CD14-positive monocyte (primary cell): ENCODE data around the gene CFHR1. TPM values are rescaled to one million over a fixed set of nuclear protein-coding genes. Genes with fewer than 3 reads are reported as not detected.

ENCODE experiments used
- DNase-seq, 3 donors: peaks; one replicate each; pipeline ENCODE4 v3.0.0-alpha.2; 2011 to 2022
- H2AFZ ChIP-seq: 2 replicates; pipeline ENCODE4 v1.6.0; 2012; ENCODE audit warnings: mild to moderate bottlenecking, low read depth, low read length, inconsistent platforms; ENCODE audit not compliant: insufficient read depth, poor library complexity, severe bottlenecking
- H3K27ac ChIP-seq, 2 donors: 1 replicate in 1 of 2; 2 replicates in 1 of 2; pipeline ENCODE4 v1.5.1; 2012 to 2013; ENCODE audit warnings: low read length in 2 of 2, control low read depth in 1 of 2, inconsistent platforms in 1 of 2, low read depth in 1 of 2, mild to moderate bottlenecking in 1 of 2
- H3K27me3 ChIP-seq, 2 donors: one replicate each; pipeline versions ENCODE4 v1.6.0 to v1.6.1; 2011 to 2013; ENCODE audit warnings: low read length in 2 of 2; ENCODE audit not compliant: control insufficient read depth in 2 of 2, insufficient read depth in 2 of 2
- H3K36me3 ChIP-seq, 2 donors: replicated peaks in 1 of 2; 1 replicate in 1 of 2; 2 replicates in 1 of 2; pipeline versions ENCODE4 v1.5.1 to v1.6.1; 2012 to 2013; ENCODE audit warnings: low read length in 2 of 2, control low read depth in 1 of 2, inconsistent platforms in 1 of 2, mild to moderate bottlenecking in 1 of 2; ENCODE audit not compliant: insufficient read depth in 2 of 2, control insufficient read depth in 1 of 2
- H3K4me1 ChIP-seq, 2 donors: 1 replicate in 1 of 2; 2 replicates in 1 of 2; pipeline versions ENCODE4 v1.5.1 to v1.6.1; 2012 to 2013; ENCODE audit warnings: low read length in 2 of 2, control low read depth in 1 of 2, inconsistent platforms in 1 of 2, mild to moderate bottlenecking in 1 of 2, moderate library complexity in 1 of 2; ENCODE audit not compliant: insufficient read depth in 2 of 2, control insufficient read depth in 1 of 2
- H3K4me2 ChIP-seq: replicated peaks from 2 replicates; pipeline ENCODE3; 2012; ENCODE audit warnings: low read length, moderate library complexity, mild to moderate bottlenecking; ENCODE audit not compliant: poor library complexity, severe bottlenecking; ENCODE audit errors: extremely low read depth
- H3K4me3 ChIP-seq, 3 experiments: fragments of 200-600 bp in 1 of 3; sonication (generic) in 1 of 3; replicated peaks in 1 of 3; 1 replicate in 2 of 3; 2 replicates in 1 of 3; pipeline ENCODE4 v1.5.1; 2011 to 2013; ENCODE audit warnings: low read length in 3 of 3, mild to moderate bottlenecking in 3 of 3, control low read depth in 2 of 3, low read depth in 2 of 3, inconsistent platforms in 1 of 3, moderate library complexity in 1 of 3
- H3K79me2 ChIP-seq: 2 replicates; pipeline ENCODE4 v1.6.0; 2012; ENCODE audit warnings: mild to moderate bottlenecking, control low read depth, inconsistent platforms, low read length, moderate library complexity; ENCODE audit not compliant: insufficient read depth
- H3K9ac ChIP-seq: 2 replicates; pipeline ENCODE4 v1.6.0; 2017; ENCODE audit warnings: low read length, mild to moderate bottlenecking; ENCODE audit not compliant: insufficient read depth, poor library complexity, severe bottlenecking
- H3K9me3 ChIP-seq, 2 donors: replicated peaks in 1 of 2; 1 replicate in 1 of 2; 2 replicates in 1 of 2; pipeline versions ENCODE4 v1.5.1 to v1.6.1; 2012 to 2013; ENCODE audit warnings: low read length in 2 of 2, control low read depth in 1 of 2; ENCODE audit not compliant: control insufficient read depth in 1 of 2, insufficient read depth in 1 of 2
- H4K20me1 ChIP-seq: 2 replicates; pipeline ENCODE4 v1.6.0; 2012; ENCODE audit warnings: mild to moderate bottlenecking, low read length, control low read depth, moderate library complexity; ENCODE audit not compliant: insufficient read depth
- H3K27ac Mint-ChIP-seq, 7 donors: one replicate each; pipeline ENCODE4 v1.8.0; 2020; ENCODE audit warnings: mild to moderate bottlenecking in 7 of 7, mixed read lengths in 7 of 7, moderate library complexity in 6 of 7, inconsistent platforms in 2 of 7
- H3K27me3 Mint-ChIP-seq, 3 donors: one replicate each; pipeline ENCODE4 v1.8.0; 2021 to 2022; ENCODE audit warnings: low read depth in 3 of 3, mild to moderate bottlenecking in 3 of 3, mixed read lengths in 3 of 3, moderate library complexity in 3 of 3, inconsistent platforms in 1 of 3
- H3K36me3 Mint-ChIP-seq, 2 donors: one replicate each; pipeline ENCODE4 v1.8.0; 2020; ENCODE audit warnings: mixed read lengths in 2 of 2, inconsistent platforms in 1 of 2, mild to moderate bottlenecking in 1 of 2
- H3K4me1 Mint-ChIP-seq: one replicate; pipeline ENCODE4 v1.8.0; 2020; ENCODE audit warnings: mild to moderate bottlenecking, mixed read lengths
- H3K4me3 Mint-ChIP-seq, 2 donors: one replicate each; pipeline ENCODE4 v1.8.0; 2020; ENCODE audit warnings: mild to moderate bottlenecking in 2 of 2, mixed read lengths in 2 of 2, moderate library complexity in 1 of 2
- H3K9me3 Mint-ChIP-seq, 7 donors: one replicate each; pipeline ENCODE4 v1.8.0; 2020 to 2022; ENCODE audit warnings: mixed read lengths in 7 of 7, mild to moderate bottlenecking in 6 of 7, moderate library complexity in 6 of 7, inconsistent platforms in 2 of 7
- CTCF ChIP-seq: fragments of 200-600 bp; IDR thresholded peaks from one replicate; pipeline ENCODE4 v1.8.0; 2022; ENCODE audit warnings: antibody characterized with exemption, mild to moderate bottlenecking
- WGBS: methylation state at CpG from one replicate; pipeline ENCODE4 v1.1.5; 2013; ENCODE audit warnings: missing lambda C conversion rate; ENCODE audit not compliant: insufficient coverage; 5-methylcytosine and 5-hydroxymethylcytosine counted together
- intact Hi-C, 2 donors: fragments of 100-400 bp; cut with micrococcal nuclease; formaldehyde crosslinking; loops; one replicate each; pipeline versions ENCODE4 v1.15.0 to v1.15.1; 2023
- polyA plus RNA-seq, 3 donors: library from polyadenylated mRNA; depleted of rRNA in 1 of 3; unstranded in 2 of 3; stranded (reverse) in 1 of 3; fragments of 300-500 nt in 2 of 3; fragments of >200 nt in 1 of 3; fragmentation: Illumina TruSeq in 2 of 3; gene quantifications; 1 replicate in 2 of 3; 2 replicates in 1 of 3; pipeline ENCODE4 v1.2.3, GENCODE V29; 2012 to 2021

The CFHR1 gene
- polyA plus RNA-seq, 3 donors: not detected

GRCh38 chr1:196774175-196774574 is 45.4 kb upstream of the CFHR1 start:
- no peaks in the 10 kb centered on the region for H4K20me1 ChIP-seq
- no peak overlapping the region for H3K27ac ChIP-seq
- no peaks in the 10 kb centered on the region for H3K4me1 ChIP-seq
- DNase-seq: no peak
- no peaks in the 10 kb centered on the region for H3K9me3 ChIP-seq
- Mint-ChIP-seq H3K27ac (no peak overlapping the region), H3K36me3 (no peaks in the 10 kb centered on the region), H3K4me1 (no peaks in the 10 kb centered on the region), H3K9me3 (peaks cover 0 to 6% (median 2%) of the 10 kb centered on the region in 7 donors), H3K27me3 (no peaks in the 10 kb centered on the region), H3K4me3 (no peak overlapping the region)
- H3K79me2 ChIP-seq: no peaks in the 10 kb centered on the region
- no peak overlapping the region for H2AFZ ChIP-seq
- WGBS: 50% methylated on average over 1 of the region's 2 CpGs
- no peak for TF ChIP-seq CTCF
- H3K36me3 ChIP-seq: no peaks in the 10 kb centered on the region
- intact Hi-C loops: no loop called here
- no peak overlapping the region for H3K9ac ChIP-seq
- H3K4me3 ChIP-seq: no peak overlapping the region
- no peak overlapping the region for H3K4me2 ChIP-seq
- no peaks in the 10 kb centered on the region for H3K27me3 ChIP-seq

GRCh38 chr1:196774603-196775002 is 44.9 kb upstream of the CFHR1 start, which contains the start of gene CFHR3:
CFHR3 (plus strand) TSS chr1:196774840; CDS start chr1:196774887, 47 bp downstream.
- Histone ChIP-seq H4K20me1 (no peaks in the 10 kb centered on the region), H3K79me2 (no peaks in the 10 kb centered on the region), H3K27me3 (no peaks in the 10 kb centered on the region), H3K4me3 (no peak within 1 kb of the TSS), H3K9ac (no peak within 1 kb of the TSS), H3K9me3 (no peaks in the 10 kb centered on the region), H3K4me2 (no peak within 1 kb of the TSS), H3K27ac (no peak within 1 kb of the TSS), H2AFZ (no peak within 1 kb of the TSS), H3K4me1 (no peaks in the 10 kb centered on the region), H3K36me3 (no peaks in the 10 kb centered on the region)
- DNase-seq: no peak
- Mint-ChIP-seq H3K27me3 (no peaks in the 10 kb centered on the region), H3K4me1 (no peaks in the 10 kb centered on the region), H3K4me3 (no peak within 1 kb of the TSS), H3K27ac (no peak within 1 kb of the TSS), H3K36me3 (no peaks in the 10 kb centered on the region), H3K9me3 (peaks cover 0 to 6% (median 2%) of the 10 kb centered on the region in 7 donors)
- intact Hi-C loops: no loop called here
- no peak for TF ChIP-seq CTCF
